K562 (cell line): Measurements from ENCODE around the gene CHRNA9. TPM values are rescaled to one million over a fixed set of nuclear protein-coding genes. Genes with fewer than 3 reads are reported as not detected.

Experiments
- ATAC-seq: fragments of 200-7000 bp; cut with Tn5 transposase; 3 replicates; pipeline ENCODE4 v1.9.1; 2020; ENCODE audit warnings: moderate library complexity
- BruUV-seq: library from RNA; stranded (reverse); fragments of 400-500 nt; replicated peaks from 2 replicates; lab custom pipeline; 2021; lab: Mats Ljungman, UMichigan
- CTCF ChIA-PET: fragments of 300-600 bp; formaldehyde crosslinking; extraction: SDS; loops from one replicate; lab custom pipeline; 2021; ENCODE audit warnings: low intra/inter-chr PET ratio; lab: Yijun Ruan, JAX
- POLR2A ChIA-PET: fragments of 300-600, 350-650 bp; sonication (Branson Sonifier 250); formaldehyde crosslinking; extraction: SDS; loops from one replicate; lab custom pipeline; 2021; ENCODE audit warnings: antibody characterized with exemption, inconsistent platforms; lab: Yijun Ruan, JAX
- DNase-seq, 4 experiments: peaks; one replicate each; pipeline versions ENCODE4 v3.0.0 to v3.0.0-alpha.2; 2011 to 2018; ENCODE audit warnings: low spot score in 3 of 4, mixed read lengths in 3 of 4; ENCODE audit errors: extremely low read depth in 1 of 4
- FAIRE-seq: peaks from 2 replicates; lab custom pipeline; 2011; peaks lifted over from hg19 to GRCh38; lab: Jason Lieb, UNC
- H2AFZ ChIP-seq: 2 replicates; pipeline ENCODE4 v1.6.0; 2011; ENCODE audit warnings: low read depth, low read length, control low read depth, inconsistent platforms
- H3K27ac ChIP-seq: fragments of 200-600 bp; 3 replicates; pipeline ENCODE4 v1.8.0; 2011; ENCODE audit warnings: low read depth, mild to moderate bottlenecking, control low read depth, inconsistent platforms, low read length, moderate library complexity, mixed read lengths; ENCODE audit errors: extremely low read depth
- H3K27me3 ChIP-seq, 2 experiments: fragments of 300-600 bp in 1 of 2; 2 replicates in 1 of 2; 3 replicates in 1 of 2; pipeline versions ENCODE4 v1.6.0 to v1.8.0; 2011; ENCODE audit warnings: inconsistent platforms in 2 of 2, low read length in 2 of 2, mild to moderate bottlenecking in 1 of 2, mixed read lengths in 1 of 2, moderate library complexity in 1 of 2; ENCODE audit not compliant: control insufficient read depth in 2 of 2, insufficient read depth in 2 of 2
- H3K36me3 ChIP-seq: fragments of 300-600 bp; 3 replicates; pipeline ENCODE4 v1.8.0; 2011; ENCODE audit warnings: mild to moderate bottlenecking, low read length, inconsistent platforms; ENCODE audit not compliant: control insufficient read depth, insufficient read depth
- H3K4me1 ChIP-seq, 2 experiments: fragments of 200-600 bp in 1 of 2; replicated peaks in 1 of 2; 2 replicates in 1 of 2; 3 replicates in 1 of 2; pipeline versions ENCODE4 v1.5.1 to v1.8.0; 2011; ENCODE audit warnings: inconsistent platforms in 2 of 2, low read length in 2 of 2, mild to moderate bottlenecking in 1 of 2, mixed read lengths in 1 of 2, moderate library complexity in 1 of 2; ENCODE audit not compliant: control insufficient read depth in 2 of 2, insufficient read depth in 2 of 2
- H3K4me2 ChIP-seq: 2 replicates; pipeline ENCODE4 v1.6.1; 2011; ENCODE audit warnings: low read length, control low read depth, inconsistent platforms, mixed read lengths; ENCODE audit not compliant: insufficient read depth
- H3K4me3 ChIP-seq: fragments of 200-600 bp; sonication (generic), shearing (Covaris generic); 2 replicates; pipeline ENCODE4 v1.5.1; 2016; ENCODE audit warnings: control low read depth, inconsistent platforms
- H3K79me2 ChIP-seq: fragments of 200-600 bp; 3 replicates; pipeline ENCODE4 v1.8.0; 2011; ENCODE audit warnings: low read length, inconsistent platforms; ENCODE audit not compliant: control insufficient read depth, insufficient read depth
- H3K9ac ChIP-seq, 2 experiments: 2 replicates each; pipeline versions ENCODE4 v1.6.0 to v1.6.1; 2011; ENCODE audit warnings: low read depth in 2 of 2, low read length in 2 of 2, control low read depth in 1 of 2, inconsistent platforms in 1 of 2, mild to moderate bottlenecking in 1 of 2, mixed read lengths in 1 of 2; ENCODE audit not compliant: insufficient read depth in 1 of 2
- H3K9me1 ChIP-seq: one replicate; pipeline ENCODE4 v1.6.0; 2011; ENCODE audit warnings: inconsistent platforms, mild to moderate bottlenecking, low read length, moderate library complexity; ENCODE audit not compliant: control insufficient read depth, insufficient read depth
- H3K9me3 ChIP-seq: replicated peaks from 2 replicates; pipeline ENCODE4 v1.5.1; 2011; ENCODE audit warnings: low read depth, low read length, inconsistent platforms; ENCODE audit not compliant: control insufficient read depth, insufficient read depth
- H4K20me1 ChIP-seq: replicated peaks from 2 replicates; pipeline ENCODE4 v1.6.1; 2011; ENCODE audit warnings: low read length, inconsistent platforms, mixed read lengths; ENCODE audit not compliant: control insufficient read depth, insufficient read depth
- CBX5 ChIP-seq: IDR thresholded peaks from 2 replicates; pipeline ENCODE4 v1.6.1; 2014; ENCODE audit warnings: low read depth, borderline replicate concordance
- EGR1 ChIP-seq: fragments of 450-650 bp; conservative IDR thresholded peaks from 2 replicates; pipeline ENCODE4 v1.6.1; 2017; ENCODE audit warnings: mild to moderate bottlenecking
- EP300 ChIP-seq: IDR thresholded peaks from 2 replicates; pipeline ENCODE4 v1.6.1; 2012; ENCODE audit warnings: low read length, improper control_type of control experiment
- FOXK1 ChIP-seq: sonication (generic); formaldehyde crosslinking; IDR thresholded peaks from 2 replicates; pipeline ENCODE4 v1.8.0; 2022; ENCODE audit warnings: missing genetic modification reagents, mild to moderate bottlenecking, borderline replicate concordance
- KLF1 ChIP-seq: fragments of 450-650 bp; IDR thresholded peaks from 2 replicates; pipeline ENCODE4 v1.6.1; 2016; ENCODE audit warnings: missing genetic modification characterization, missing compliant biosample characterization
- MYNN ChIP-seq, 2 experiments: sonication (generic); formaldehyde crosslinking in 1 of 2; IDR thresholded peaks; 2 replicates each; pipeline versions ENCODE4 v1.5.0 to v1.6.1; 2016 to 2020; ENCODE audit warnings: antibody characterized with exemption in 1 of 2, missing genetic modification reagents in 1 of 2
- RBM14 ChIP-seq: fragments of 200-400 bp; formaldehyde crosslinking; IDR thresholded peaks from 2 replicates; pipeline ENCODE4 v1.6.1; 2018; ENCODE audit warnings: low read depth, mild to moderate bottlenecking, low read length, moderate library complexity, borderline replicate concordance; ENCODE audit not compliant: insufficient read depth
- SP1 ChIP-seq: sonication (generic); formaldehyde crosslinking; IDR thresholded peaks from 2 replicates; pipeline ENCODE4 v1.8.1; 2022; ENCODE audit warnings: mild to moderate bottlenecking, missing genetic modification reagents
- SREBF2 ChIP-seq: sonication (generic); formaldehyde crosslinking; IDR thresholded peaks from 2 replicates; pipeline ENCODE4 v1.4.0; 2020; ENCODE audit warnings: mild to moderate bottlenecking, missing genetic modification reagents
- WGBS: fragments of 100-300 bp; shearing (Covaris generic); methylation state at CpG from one replicate; pipeline ENCODE4 v1.1.6; 2016; ENCODE audit warnings: low coverage, mixed read lengths; ENCODE audit not compliant: insufficient coverage; ENCODE audit errors: missing lambda C conversion rate; 5-methylcytosine and 5-hydroxymethylcytosine counted together
- in situ Hi-C: fragments of 300-500 bp; cut with MboI; formaldehyde crosslinking; loops from 4 replicates; pipeline ENCODE4 v1.15.0; 2018; ENCODE audit warnings: inconsistent platforms, mixed read lengths
- intact Hi-C: fragments of 100-400 bp; cut with micrococcal nuclease; formaldehyde crosslinking; loops from 2 replicates; pipeline ENCODE4 v1.14.2; 2022
- polyA plus RNA-seq, 8 experiments: library from polyadenylated mRNA; depleted of rRNA in 4 of 8; stranded (reverse) in 5 of 8; unstranded in 3 of 8; fragments of >200 nt; fragmentation: Nextera tagmentation in 2 of 8; fragmentation: Illumina TruSeq in 1 of 8; extraction: Ambion mirVana in 2 of 8; extraction: Trizol in 1 of 8; gene quantifications; 2 replicates each; pipeline versions ENCODE4 v1.2.1 to v1.2.3, GENCODE V29; 2011 to 2014; ENCODE audit warnings: inconsistent platforms in 1 of 8, missing spikeins in 1 of 8
- total RNA-seq, 7 experiments: library from RNA; depleted of rRNA in 6 of 7; stranded (reverse); fragments of >200 nt in 6 of 7; fragmentation: Illumina TruSeq in 2 of 7; extraction: Trizol in 2 of 7; gene quantifications; 2 replicates each; pipeline versions ENCODE4 v1.2.1 to v1.2.3, GENCODE V29; 2011 to 2021; ENCODE audit warnings: low replicate concordance in 1 of 7
- TF ChIP-seq, protein P1 (sequence below): sonication (generic); formaldehyde crosslinking; IDR thresholded peaks from 2 replicates; pipeline ENCODE4 v1.5.0; 2020; ENCODE audit warnings: missing genetic modification reagents

CHRNA9 gene
- total and polyA plus RNA-seq, 9 of the 15 experiments (the other 6 are each of a cell fraction or from before 2014, with no cell fraction given), result not detected

- Histone ChIP-seq H4K20me1 (no peaks in the 10 kb centered on the region), H3K36me3 (no peaks in the 10 kb centered on the region), H3K4me3 (no peak overlapping the region), H3K9me1 (no peaks in the 10 kb centered on the region), H3K27ac (no peak overlapping the region), H3K27me3 (no peaks in the 10 kb centered on the region), H3K9ac (no peak overlapping the region), H3K79me2 (no peaks in the 10 kb centered on the region), H3K9me3 (no peaks in the 10 kb centered on the region), H2AFZ (no peak overlapping the region), H3K4me1 (peaks cover 9 to 26% of the 10 kb centered on the region in 2 experiments), H3K4me2 (no peak overlapping the region)
- WGBS, result 75% methylated on average over 10 of the region's 10 CpGs
- intact Hi-C loops (loop anchor here (5.0 to 10.0 kb wide), 3 partner anchors 341 to 853 kb away; partner anchors contain the start of genes PDS5A and UBE2K), in situ Hi-C loops (no loop called here)
- ChIA-PET POLR2A (interaction anchor here (0.6 to 2.4 kb wide), 5 partner anchors 10 to 260 kb away, joined by 5 to 11 read pairs (median 7); partner anchors contain the start of gene CHRNA9), CTCF (interaction anchor here (0.6 kb wide), 1 partner anchor 167 kb away, joined by 3 read pairs; no protein-coding TSS in a partner anchor)
- BruUV-seq, result no TSS peak
- ATAC-seq (no peak), DNase-seq (no peak), FAIRE-seq (no peak)
- no peak for TF ChIP-seq SREBF2
- TF ChIP-seq KLF1 (tag), result no peak
- TF ChIP-seq MYNN (IDR thresholded peaks at IDR 0.05), result no peak
- no peak for TF ChIP-seq MYNN (CRISPR knock-in tag; IDR thresholded peaks at IDR 0.05)
- no peak for TF ChIP-seq EP300
- TF ChIP-seq CBX5, result no peak
- TF ChIP-seq SP1, result no peak
- no peak for TF ChIP-seq RBM14
- TF ChIP-seq FOXK1 (CRISPR knock-in tag), result no peak
- TF ChIP-seq EGR1, result no peak
- TF ChIP-seq, protein P1, sequence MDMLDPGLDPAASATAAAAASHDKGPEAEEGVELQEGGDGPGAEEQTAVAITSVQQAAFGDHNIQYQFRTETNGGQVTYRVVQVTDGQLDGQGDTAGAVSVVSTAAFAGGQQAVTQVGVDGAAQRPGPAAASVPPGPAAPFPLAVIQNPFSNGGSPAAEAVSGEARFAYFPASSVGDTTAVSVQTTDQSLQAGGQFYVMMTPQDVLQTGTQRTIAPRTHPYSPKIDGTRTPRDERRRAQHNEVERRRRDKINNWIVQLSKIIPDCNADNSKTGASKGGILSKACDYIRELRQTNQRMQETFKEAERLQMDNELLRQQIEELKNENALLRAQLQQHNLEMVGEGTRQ (CRISPR knock-in tag), result no peak
These were observed 17.0 kb upstream of the CHRNA9 start for GRCh38 chr4:40317916-40318658.
